ENCODE data around the gene PIP4K2A. TPM values are rescaled to one million over a fixed set of nuclear protein-coding genes. Genes with fewer than 3 reads are reported as not detected.

The PIP4K2A gene
- total RNA-seq, 4 donors from 2014 or later, result 2.6 to 14.9 (median 12.4) TPM

- Histone ChIP-seq H3K27me3 (no peaks in the 10 kb centered on the region), H3K36me3 (no peaks in the 10 kb centered on the region), H3K4me3 (no peak overlapping the region), H3K4me1 (peaks cover 0 to 41% (median 8%) of the 10 kb centered on the region in 4 donors), H3K27ac (peak overlapping the region in 3 of 4 donors; percentile 29 to 40 (median 39)), H3K9me3 (no peaks in the 10 kb centered on the region)
- in situ Hi-C loops (cut with MboI; ENCODE audit: low pct_ligation_motif_present in 1 of 4, low pct_unique_long_range_greater_than_20kb in 1 of 4, low sequenced_read_pairs in 3 of 4) (no loop called here), intact Hi-C loops (cut with DNase I; ENCODE audit: low total_unique reads) (no loop called here)
- 40 to 51% methylated on average over 7 to 10 of the region's 10 CpGs for WGBS, 2 donors (ENCODE audit: low coverage in 1 of 2)
- DNase-seq, result no peak
- TF ChIP-seq CTCF (IDR thresholded peaks at IDR 0.05) (no peak), POLR2AphosphoS5 (IDR thresholded peaks at IDR 0.05) (no peak), POLR2A (IDR thresholded peaks at IDR 0.05) (no peak), EP300 (IDR thresholded peaks at IDR 0.05; ENCODE audit: low read depth) (no peak)
Measured at GRCh38 chr10:22655312-22655981, 58.9 kb downstream of the PIP4K2A start.

- Histone ChIP-seq H3K9me3 (no peaks in the 10 kb centered on the region), H3K27ac (peak overlapping the region; percentile 6 to 33 (median 14)), H3K4me3 (no peak overlapping the region), H3K36me3 (no peaks in the 10 kb centered on the region), H3K27me3 (no peaks in the 10 kb centered on the region), H3K4me1 (peaks cover 0 to 43% (median 11%) of the 10 kb centered on the region in 4 donors)
- no peak for DNase-seq
- intact Hi-C loops (cut with DNase I; ENCODE audit: low total_unique reads), result no loop called here
- WGBS, 2 donors (ENCODE audit: low coverage in 1 of 2), result 67 to 75% methylated on average over 5 to 6 of the region's 6 CpGs
- in situ Hi-C loops (cut with MboI; ENCODE audit: low pct_ligation_motif_present in 1 of 4, low pct_unique_long_range_greater_than_20kb in 1 of 4, low sequenced_read_pairs in 3 of 4), result no loop called here
- TF ChIP-seq POLR2A (IDR thresholded peaks at IDR 0.05) (no peak), EP300 (IDR thresholded peaks at IDR 0.05; ENCODE audit: low read depth) (no peak), CTCF (IDR thresholded peaks at IDR 0.05) (no peak), POLR2AphosphoS5 (IDR thresholded peaks at IDR 0.05) (no peak)
Measured at GRCh38 chr10:22652988-22653481, 61.3 kb downstream of the PIP4K2A start.

- H3K27ac ChIP-seq, result no peak overlapping the region
- H3K9me3 ChIP-seq, result no peaks in the 10 kb centered on the region
- no peaks in the 10 kb centered on the region for H3K36me3 ChIP-seq
- intact Hi-C loops (cut with DNase I; ENCODE audit: low total_unique reads), result no loop called here
- H3K27me3 ChIP-seq, result no peaks in the 10 kb centered on the region
- peaks cover 0 to 44% (median 14%) of the 10 kb centered on the region in 4 donors for H3K4me1 ChIP-seq
- in situ Hi-C loops (cut with MboI; ENCODE audit: low pct_ligation_motif_present in 1 of 4, low pct_unique_long_range_greater_than_20kb in 1 of 4, low sequenced_read_pairs in 3 of 4), result no loop called here
- no peak overlapping the region for H3K4me3 ChIP-seq
- TF ChIP-seq POLR2AphosphoS5 (IDR thresholded peaks at IDR 0.05), result no peak
- no peak for DNase-seq
- 76 to 93% methylated on average over 5 to 12 of the region's 12 CpGs for WGBS, 2 donors (ENCODE audit: low coverage in 1 of 2)
Measured at GRCh38 chr10:22651276-22651980, 63.0 kb downstream of the PIP4K2A start.

GRCh38 chr10:22649994-22650393 lies 64.4 kb downstream of the PIP4K2A start:
- Histone ChIP-seq H3K9me3 (no peaks in the 10 kb centered on the region), H3K27me3 (no peaks in the 10 kb centered on the region), H3K4me1 (peaks cover 0 to 40% (median 8%) of the 10 kb centered on the region in 4 donors), H3K4me3 (no peak overlapping the region), H3K36me3 (no peaks in the 10 kb centered on the region), H3K27ac (peak overlapping the region in 1 of 4 donors; percentile 28)
- in situ Hi-C loops (cut with MboI; ENCODE audit: low pct_ligation_motif_present in 1 of 4, low pct_unique_long_range_greater_than_20kb in 1 of 4, low sequenced_read_pairs in 3 of 4) (no loop called here), intact Hi-C loops (cut with DNase I; ENCODE audit: low total_unique reads) (no loop called here)
- TF ChIP-seq POLR2AphosphoS5 (IDR thresholded peaks at IDR 0.05) (no peak), CTCF (IDR thresholded peaks at IDR 0.05) (no peak), EP300 (IDR thresholded peaks at IDR 0.05; ENCODE audit: low read depth) (no peak), POLR2A (IDR thresholded peaks at IDR 0.05) (no peak)
- WGBS, 2 donors (ENCODE audit: low coverage in 1 of 2), result 79 to 80% methylated on average over 2 to 4 of the region's 4 CpGs
- DNase-seq, result no peak
